GM19240 (cell line): ENCODE measurements around the gene PCBP4.
"Not testable (repeated sequence)": the region's sequence is repeated elsewhere in the genome, so short reads cannot be mapped to it uniquely, and the experiment has no call there.

Experiments used
- DNase-seq: peaks from one replicate; pipeline ENCODE4 v3.0.0; 2011; ENCODE audit warnings: low spot score; ENCODE audit not compliant: insufficient read length

The PCBP4 gene

GRCh38 chr3:51940648-51941462, 26.4 kb downstream of the PCBP4 start:
- DNase-seq, result no peak

GRCh38 chr3:51938780-51939425, 28.4 kb downstream of the PCBP4 start:
- DNase-seq, result no peak

GRCh38 chr3:51937611-51938450, 29.4 kb downstream of the PCBP4 start:
- no peak for DNase-seq

- no peak for DNase-seq
These were observed 30.2 kb downstream of the PCBP4 start for GRCh38 chr3:51937014-51937413.

GRCh38 chr3:51935886-51936755, 31.1 kb downstream of the PCBP4 start:
- DNase-seq, result no peak

- no peak for DNase-seq
These were observed 32.0 kb downstream of the PCBP4 start for GRCh38 chr3:51934991-51935885.

GRCh38 chr3:51934139-51934850, 33.0 kb downstream of the PCBP4 start:
- DNase-seq, result no peak

GRCh38 chr3:51933471-51934138, 33.6 kb downstream of the PCBP4 start:
- no peak for DNase-seq

- DNase-seq, result no peak
These were observed 34.5 kb downstream of the PCBP4 start for GRCh38 chr3:51932471-51933370.

- DNase-seq, result no peak
These were observed 35.5 kb downstream of the PCBP4 start for GRCh38 chr3:51931756-51932155.

GRCh38 chr3:51930439-51930838, 36.8 kb downstream of the PCBP4 start:
- DNase-seq, result no peak

- DNase-seq, result no peak
These were observed 37.7 kb downstream of the PCBP4 start for GRCh38 chr3:51929420-51930003.

- not testable (repeated sequence) for DNase-seq
These were observed 38.3 kb downstream of the PCBP4 start for GRCh38 chr3:51928981-51929380.

- DNase-seq, result no peak
These were observed 38.8 kb downstream of the PCBP4 start for GRCh38 chr3:51928438-51928837.

GRCh38 chr3:51927061-51927977, 39.9 kb downstream of the PCBP4 start:
- DNase-seq, result no peak

GRCh38 chr3:51921081-51921578, 46.1 kb downstream of the PCBP4 start:
- DNase-seq, result no peak
